ENCODE data around the gene FOXP3.

- TF ChIP-seq CTCF (IDR thresholded peaks at IDR 0.05 in 8 of 11, conservative IDR thresholded peaks at IDR 0.05 in 3 of 11) (peak in 1 of 11 experiments; percentile 10), POLR2A (IDR thresholded peaks at IDR 0.05) (no peak), POLR2AphosphoS5 (IDR thresholded peaks at IDR 0.05) (no peak)
Measured at GRCh38 chrX:49282647-49283011, 18.1 kb upstream of the FOXP3 start.

Measured in spleen (tissue), 7 donors.